UCSD-AML1 (cell line): ENCODE data around the gene RNF217.
"Not testable (repeated sequence)": the region's sequence is repeated elsewhere in the genome, so short reads cannot be mapped to it uniquely, and the experiment has no call there.

Source experiments
- DNase-seq: peaks from one replicate; lab custom pipeline; 2025; ENCODE audit not compliant: unreplicated experiment; lab: John Stamatoyannopoulos, UW

Gene RNF217

DNA sequence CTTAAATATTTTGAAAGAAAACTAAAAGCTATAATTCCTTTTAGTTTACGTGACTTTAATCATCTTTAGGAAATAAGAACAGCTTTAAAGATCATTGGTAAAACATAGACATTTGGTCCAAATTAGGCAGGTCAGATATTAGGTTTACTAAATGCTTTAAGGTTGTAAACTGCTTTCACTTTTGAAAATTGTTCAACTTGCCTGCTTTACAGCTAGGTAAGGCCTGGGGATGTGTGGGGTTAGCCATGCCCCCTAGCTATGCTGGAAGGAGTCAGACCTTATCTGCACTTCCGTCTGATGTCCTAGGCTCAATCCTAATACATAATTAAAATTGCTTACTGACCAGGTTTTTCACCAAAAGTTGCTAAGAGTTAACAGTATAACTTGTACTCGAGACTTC, 160.8 kb downstream of the RNF217 start:
- no peak for DNase-seq

DNA sequence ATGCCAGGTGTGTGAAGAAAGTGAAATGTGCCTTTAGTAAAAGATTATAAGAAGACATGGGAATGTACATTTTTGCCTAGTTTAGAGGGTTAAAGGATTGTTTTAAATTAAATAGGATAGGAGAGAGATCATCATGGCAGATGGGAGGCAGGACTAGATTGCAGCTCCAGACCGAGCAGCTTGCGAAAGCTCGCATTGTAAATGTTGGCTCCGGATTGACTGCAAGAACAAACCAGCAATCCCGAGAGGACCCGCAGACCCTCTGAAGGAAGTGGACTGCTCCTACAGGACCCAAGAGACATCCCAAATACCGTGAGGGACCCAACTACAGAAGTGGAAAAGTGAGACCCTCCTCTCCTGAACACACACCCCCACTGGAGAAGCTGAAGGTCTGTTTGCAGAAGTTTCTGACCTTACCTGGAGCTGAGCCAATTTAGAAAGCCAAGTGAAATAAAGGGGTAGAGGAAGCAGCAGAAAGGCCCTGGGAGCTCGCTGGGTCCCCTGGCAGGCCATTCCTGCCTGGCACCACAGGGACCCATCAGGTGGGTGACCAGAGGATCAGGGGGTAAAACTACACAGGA, 161.3 kb downstream of the RNF217 start:
- no peak for DNase-seq

- no peak for DNase-seq
These were observed 161.9 kb downstream of the RNF217 start for GRCh38 chr6:125124049-125124669.

DNA sequence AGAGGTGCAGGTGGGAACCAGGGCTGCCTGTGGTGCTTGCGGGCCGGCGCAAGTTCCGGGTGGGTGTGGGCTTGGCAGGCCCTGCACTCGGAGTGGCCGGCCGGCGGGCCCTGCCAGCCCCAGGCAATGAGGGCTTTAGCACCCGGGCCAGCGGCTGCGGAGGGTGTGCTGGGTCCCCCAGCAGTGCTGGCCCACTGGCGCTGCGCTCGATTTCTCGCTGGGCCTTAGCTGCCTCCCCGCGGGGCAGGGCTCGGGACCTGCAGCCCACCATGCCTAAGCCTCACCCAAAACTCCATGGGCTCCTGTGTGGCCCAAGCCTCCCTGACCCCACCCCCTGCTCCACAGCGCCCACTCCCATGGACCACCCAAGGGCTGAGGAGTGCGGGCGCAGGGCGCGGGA, 163.6 kb downstream of the RNF217 start:
- DNase-seq: not testable (repeated sequence)

- no peak for DNase-seq
These were observed 167.1 kb downstream of the RNF217 start for GRCh38 chr6:125129354-125129753.

DNA sequence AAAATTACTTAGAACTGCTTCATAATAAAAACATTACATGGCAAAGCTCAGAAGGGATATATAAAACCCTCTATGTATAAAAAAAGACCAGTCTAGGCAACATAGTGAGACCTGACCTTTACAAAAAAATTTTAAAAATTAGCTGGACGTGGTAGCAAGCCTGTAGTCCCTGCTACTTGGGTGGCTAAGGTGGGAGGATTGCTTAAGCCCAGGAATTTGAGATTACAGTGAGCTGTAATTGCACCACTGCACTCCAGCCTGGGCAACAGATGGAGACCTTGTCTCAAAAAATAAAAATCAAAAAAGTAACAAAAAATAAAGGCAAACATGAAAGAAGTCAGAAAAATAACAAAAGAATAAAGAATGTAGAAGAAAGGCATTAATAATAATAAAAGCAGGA, 169.8 kb downstream of the RNF217 start:
- DNase-seq: no peak

GRCh38 chr6:125136378-125136777, 174.1 kb downstream of the RNF217 start:
- DNase-seq: no peak

DNA sequence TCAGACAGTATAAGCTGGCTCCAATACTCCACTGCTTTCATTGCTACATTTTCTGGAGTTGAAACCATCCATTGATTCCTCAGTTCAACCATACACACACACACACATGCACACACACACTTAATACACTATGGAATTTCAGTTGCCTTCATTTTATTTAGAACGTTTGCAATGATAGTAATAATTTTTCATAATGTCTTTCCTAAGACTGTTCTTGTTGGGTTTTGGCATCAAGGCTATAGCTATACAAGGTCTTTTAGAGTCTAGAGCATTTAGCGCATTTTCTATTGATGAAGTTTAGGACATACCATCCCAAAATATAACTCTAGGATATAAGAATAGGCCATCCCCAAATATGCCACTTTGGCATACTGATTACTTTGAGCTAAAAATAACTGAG, 175.8 kb downstream of the RNF217 start:
- DNase-seq: no peak

DNA sequence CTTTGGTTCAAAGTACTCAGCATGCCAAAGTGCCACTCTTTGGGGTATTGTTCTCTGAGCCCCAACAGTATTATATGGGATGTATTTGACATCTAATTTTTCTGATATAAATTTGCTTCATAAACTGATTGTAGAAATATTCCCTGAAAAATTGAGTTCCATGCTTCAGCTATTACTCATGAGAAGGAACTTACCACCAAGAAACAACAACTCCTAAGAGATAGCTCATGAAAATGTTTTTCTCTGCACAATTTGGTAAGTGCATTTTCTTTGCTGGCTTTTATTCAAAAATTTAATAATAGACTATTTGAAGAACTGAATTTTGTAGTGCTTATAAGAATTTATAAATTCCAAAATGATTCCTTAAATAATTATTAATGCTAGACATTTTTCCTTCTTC, 178.6 kb downstream of the RNF217 start:
- DNase-seq: no peak
